Astrocyte (in vitro differentiated cells and primary cell): ENCODE results near the gene PCNT.

Experiments
- EZH2 ChIP-seq: IDR thresholded peaks from 2 replicates; pipeline ENCODE4 v1.6.1; 2012; ENCODE audit warnings: mild to moderate bottlenecking, low read length, inconsistent platforms; ENCODE audit not compliant: insufficient read depth
- TF ChIP-seq, protein P1 (sequence below): IDR thresholded peaks from 2 replicates; pipeline ENCODE4 v1.5.1; 2011; ENCODE audit warnings: low read depth, mild to moderate bottlenecking, inconsistent platforms, low read length, moderate library complexity; ENCODE audit not compliant: insufficient read depth

DNA sequence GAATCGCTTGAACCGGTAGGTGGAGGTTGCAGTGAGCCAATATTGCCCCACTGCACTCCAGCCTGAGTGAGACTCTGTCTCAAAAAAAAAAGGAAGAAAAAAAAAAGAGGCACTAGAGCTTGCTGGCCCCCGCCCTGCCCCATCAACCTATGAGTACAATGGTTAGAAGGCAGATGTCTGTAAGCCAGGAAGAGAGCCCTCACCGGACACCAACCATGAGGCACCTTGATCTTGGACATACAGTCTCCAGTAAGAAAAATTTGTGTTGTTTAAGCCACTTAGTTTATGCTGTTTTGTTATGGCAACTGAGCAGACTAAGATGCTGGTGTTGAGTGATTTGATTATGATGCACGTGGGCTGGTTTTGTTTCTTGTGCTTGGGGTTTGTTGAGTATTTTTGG, 168.9 kb downstream of the PCNT start:
- TF ChIP-seq, protein P1, sequence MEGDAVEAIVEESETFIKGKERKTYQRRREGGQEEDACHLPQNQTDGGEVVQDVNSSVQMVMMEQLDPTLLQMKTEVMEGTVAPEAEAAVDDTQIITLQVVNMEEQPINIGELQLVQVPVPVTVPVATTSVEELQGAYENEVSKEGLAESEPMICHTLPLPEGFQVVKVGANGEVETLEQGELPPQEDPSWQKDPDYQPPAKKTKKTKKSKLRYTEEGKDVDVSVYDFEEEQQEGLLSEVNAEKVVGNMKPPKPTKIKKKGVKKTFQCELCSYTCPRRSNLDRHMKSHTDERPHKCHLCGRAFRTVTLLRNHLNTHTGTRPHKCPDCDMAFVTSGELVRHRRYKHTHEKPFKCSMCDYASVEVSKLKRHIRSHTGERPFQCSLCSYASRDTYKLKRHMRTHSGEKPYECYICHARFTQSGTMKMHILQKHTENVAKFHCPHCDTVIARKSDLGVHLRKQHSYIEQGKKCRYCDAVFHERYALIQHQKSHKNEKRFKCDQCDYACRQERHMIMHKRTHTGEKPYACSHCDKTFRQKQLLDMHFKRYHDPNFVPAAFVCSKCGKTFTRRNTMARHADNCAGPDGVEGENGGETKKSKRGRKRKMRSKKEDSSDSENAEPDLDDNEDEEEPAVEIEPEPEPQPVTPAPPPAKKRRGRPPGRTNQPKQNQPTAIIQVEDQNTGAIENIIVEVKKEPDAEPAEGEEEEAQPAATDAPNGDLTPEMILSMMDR = no peak
- TF ChIP-seq EZH2 = no peak
